Activated B cell treated with CpG ODN at 0.5 μM for 24 hours (primary cell): ENCODE data around the gene SMAD4. TPM values are rescaled to one million over a fixed set of nuclear protein-coding genes. Genes with fewer than 3 reads are reported as not detected.

ENCODE experiments used
- ATAC-seq: fragments of 200-7000 bp; cut with Tn5 transposase; one replicate; pipeline ENCODE4 v1.10.0; 2021; ENCODE audit warnings: low read depth, mild to moderate bottlenecking, moderate library complexity
- CTCF ChIA-PET: fragments of 350-600 bp; sonication (Branson Sonifier 250); formaldehyde crosslinking; loops from one replicate; lab custom pipeline; 2021; ENCODE audit warnings: antibody characterized with exemption; lab: Charles Lee
- POLR2A ChIA-PET: fragments of 350-600 bp; sonication (Branson Sonifier 250); formaldehyde crosslinking; loops from one replicate; lab custom pipeline; 2021; ENCODE audit warnings: antibody characterized with exemption; lab: Charles Lee
- DNase-seq: peaks from one replicate; pipeline ENCODE4 v3.0.0; 2022
- H3K27ac Mint-ChIP-seq: one replicate; pipeline ENCODE4 v1.8.0; 2020; ENCODE audit warnings: mixed read lengths
- H3K27me3 Mint-ChIP-seq: one replicate; pipeline ENCODE4 v1.8.0; 2021; ENCODE audit warnings: mixed read lengths
- H3K36me3 Mint-ChIP-seq: one replicate; pipeline ENCODE4 v1.8.0; 2021; ENCODE audit warnings: low read depth, mixed read lengths
- H3K4me1 Mint-ChIP-seq: one replicate; pipeline ENCODE4 v1.8.0; 2021; ENCODE audit warnings: mixed read lengths
- H3K4me3 Mint-ChIP-seq: one replicate; pipeline ENCODE4 v1.8.0; 2020; ENCODE audit warnings: mild to moderate bottlenecking, mixed read lengths
- H3K9me3 Mint-ChIP-seq: one replicate; pipeline ENCODE4 v1.8.0; 2020; ENCODE audit warnings: mixed read lengths
- intact Hi-C: fragments of 100-400 bp; cut with micrococcal nuclease; formaldehyde crosslinking; loops from one replicate; pipeline ENCODE4 v1.15.1; 2024
- total RNA-seq: library from RNA; stranded (reverse); gene quantifications from 2 replicates; pipeline ENCODE4 v1.2.3, GENCODE V29; 2022
- TF ChIP-seq, protein P1 (sequence below): fragments of 200-600 bp; IDR thresholded peaks from one replicate; pipeline ENCODE4 v1.8.0; 2022; ENCODE audit warnings: antibody characterized with exemption, mild to moderate bottlenecking

The SMAD4 gene
- total RNA-seq, 1 donor from 2014 or later, result 94.9 TPM

DNA sequence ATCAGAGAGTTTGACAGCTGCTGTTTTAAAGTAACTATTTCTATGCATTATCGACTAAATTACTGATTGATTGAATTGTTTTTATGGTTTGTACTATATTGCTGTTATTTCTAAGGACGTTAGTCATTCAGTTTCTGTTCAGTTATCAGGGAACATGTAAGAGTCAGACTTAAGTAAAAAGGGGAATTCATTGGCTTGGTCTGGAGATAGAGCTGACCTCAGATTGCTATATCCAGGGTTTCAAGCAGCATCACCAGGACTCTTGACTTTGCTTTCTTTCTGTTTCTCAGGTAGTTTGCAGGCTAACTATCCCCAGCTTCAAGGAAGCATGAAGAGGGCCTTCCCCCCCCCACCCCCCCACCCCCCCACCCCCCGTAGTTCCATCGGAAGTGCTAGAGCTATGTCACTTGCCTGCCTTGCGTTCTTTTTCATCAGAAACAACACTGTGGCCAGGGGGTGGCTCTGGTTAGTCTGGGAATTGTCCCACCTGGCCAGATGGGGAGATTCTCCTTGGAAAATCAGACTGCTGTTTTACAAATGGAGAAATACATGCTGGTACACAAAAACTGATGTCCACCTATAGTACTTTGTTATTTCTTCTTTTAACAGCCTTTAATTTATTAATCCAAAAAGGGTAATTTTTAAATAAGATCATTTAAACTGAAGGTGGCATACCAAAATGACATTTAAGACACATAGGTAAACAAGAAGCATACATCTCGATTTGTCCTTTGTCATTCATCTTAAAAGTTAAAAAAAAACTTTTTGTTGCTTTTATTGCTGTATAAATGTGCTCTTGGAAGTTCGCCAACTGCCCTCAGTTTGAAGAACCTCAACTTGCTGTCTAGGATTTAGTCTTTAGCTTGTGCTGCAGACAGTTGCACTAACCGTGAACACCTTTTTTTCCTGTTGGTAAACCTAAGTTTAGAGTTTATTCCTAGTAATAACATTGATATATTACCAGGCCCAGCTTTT lies 9.4 kb downstream of the SMAD4 start:
- Mint-ChIP-seq H3K9me3 (no peaks in the 10 kb centered on the region), H3K36me3 (peaks cover 10% of the 10 kb centered on the region), H3K27me3 (no peaks in the 10 kb centered on the region), H3K4me1 (peaks cover 83% of the 10 kb centered on the region), H3K4me3 (no peak overlapping the region), H3K27ac (peak overlapping the region; percentile 31)
- TF ChIP-seq, protein P1, sequence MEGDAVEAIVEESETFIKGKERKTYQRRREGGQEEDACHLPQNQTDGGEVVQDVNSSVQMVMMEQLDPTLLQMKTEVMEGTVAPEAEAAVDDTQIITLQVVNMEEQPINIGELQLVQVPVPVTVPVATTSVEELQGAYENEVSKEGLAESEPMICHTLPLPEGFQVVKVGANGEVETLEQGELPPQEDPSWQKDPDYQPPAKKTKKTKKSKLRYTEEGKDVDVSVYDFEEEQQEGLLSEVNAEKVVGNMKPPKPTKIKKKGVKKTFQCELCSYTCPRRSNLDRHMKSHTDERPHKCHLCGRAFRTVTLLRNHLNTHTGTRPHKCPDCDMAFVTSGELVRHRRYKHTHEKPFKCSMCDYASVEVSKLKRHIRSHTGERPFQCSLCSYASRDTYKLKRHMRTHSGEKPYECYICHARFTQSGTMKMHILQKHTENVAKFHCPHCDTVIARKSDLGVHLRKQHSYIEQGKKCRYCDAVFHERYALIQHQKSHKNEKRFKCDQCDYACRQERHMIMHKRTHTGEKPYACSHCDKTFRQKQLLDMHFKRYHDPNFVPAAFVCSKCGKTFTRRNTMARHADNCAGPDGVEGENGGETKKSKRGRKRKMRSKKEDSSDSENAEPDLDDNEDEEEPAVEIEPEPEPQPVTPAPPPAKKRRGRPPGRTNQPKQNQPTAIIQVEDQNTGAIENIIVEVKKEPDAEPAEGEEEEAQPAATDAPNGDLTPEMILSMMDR, result no peak
- DNase-seq (no peak), ATAC-seq (no peak)
- intact Hi-C loops, result no loop called here
- CTCF ChIA-PET, result interaction anchor here (0.8 to 2.3 kb wide), 2 partner anchors 12 to 219 kb away, joined by 3 to 12 read pairs; partner anchors contain the start of gene MRO
- POLR2A ChIA-PET, result interaction anchor here (0.7 to 3.4 kb wide), 4 partner anchors 9 to 1084 kb away, joined by 3 to 23 read pairs (median 5); partner anchors contain the start of genes ME2 and SMAD4

DNA sequence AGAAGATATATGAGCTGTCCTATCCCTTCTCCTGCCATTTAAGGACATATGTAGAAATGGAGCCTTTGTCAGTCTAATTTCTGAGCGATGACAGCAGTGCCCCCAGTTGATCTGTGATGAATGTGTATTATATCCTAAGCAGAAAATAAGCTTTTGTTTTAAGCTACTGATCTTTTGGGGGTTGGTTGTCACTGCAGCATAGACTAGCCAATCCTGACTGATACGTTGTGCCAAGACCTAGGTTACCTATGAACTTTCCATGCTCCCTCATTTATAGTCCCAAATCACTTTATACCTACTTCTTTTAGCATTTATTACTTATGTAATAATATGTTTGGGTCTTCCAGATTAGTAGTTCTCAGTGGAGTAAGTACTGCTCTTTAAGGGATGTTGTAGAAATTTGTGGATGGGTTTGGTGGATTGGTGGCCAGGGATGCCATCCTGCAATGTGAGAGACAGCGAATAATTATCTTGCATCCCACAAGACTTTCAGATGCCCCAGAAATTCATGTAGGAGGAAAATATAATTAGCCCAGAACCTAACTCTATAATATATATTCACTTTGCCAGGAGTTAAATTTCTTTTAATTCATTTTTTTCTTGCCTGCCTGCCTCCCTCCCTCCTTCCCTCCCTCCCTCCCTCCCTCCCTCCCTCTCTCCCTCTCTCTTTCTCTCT lies 11.8 kb downstream of the SMAD4 start:
- CTCF ChIA-PET, result no interaction called here
- no peak overlapping the region for H3K27ac Mint-ChIP-seq
- no peaks in the 10 kb centered on the region for H3K27me3 Mint-ChIP-seq
- ATAC-seq, result no peak
- peaks cover 79% of the 10 kb centered on the region for H3K4me1 Mint-ChIP-seq
- TF ChIP-seq, protein P1, result no peak
- no peak overlapping the region for H3K4me3 Mint-ChIP-seq
- no peak for DNase-seq
- POLR2A ChIA-PET, result interaction anchor here (1.7 kb wide), 1 partner anchor 74 kb away, joined by 4 read pairs; the partner anchor contains the start of gene ELAC1
- H3K9me3 Mint-ChIP-seq, result no peaks in the 10 kb centered on the region
- intact Hi-C loops, result no loop called here
- peaks cover 5% of the 10 kb centered on the region for H3K36me3 Mint-ChIP-seq

DNA sequence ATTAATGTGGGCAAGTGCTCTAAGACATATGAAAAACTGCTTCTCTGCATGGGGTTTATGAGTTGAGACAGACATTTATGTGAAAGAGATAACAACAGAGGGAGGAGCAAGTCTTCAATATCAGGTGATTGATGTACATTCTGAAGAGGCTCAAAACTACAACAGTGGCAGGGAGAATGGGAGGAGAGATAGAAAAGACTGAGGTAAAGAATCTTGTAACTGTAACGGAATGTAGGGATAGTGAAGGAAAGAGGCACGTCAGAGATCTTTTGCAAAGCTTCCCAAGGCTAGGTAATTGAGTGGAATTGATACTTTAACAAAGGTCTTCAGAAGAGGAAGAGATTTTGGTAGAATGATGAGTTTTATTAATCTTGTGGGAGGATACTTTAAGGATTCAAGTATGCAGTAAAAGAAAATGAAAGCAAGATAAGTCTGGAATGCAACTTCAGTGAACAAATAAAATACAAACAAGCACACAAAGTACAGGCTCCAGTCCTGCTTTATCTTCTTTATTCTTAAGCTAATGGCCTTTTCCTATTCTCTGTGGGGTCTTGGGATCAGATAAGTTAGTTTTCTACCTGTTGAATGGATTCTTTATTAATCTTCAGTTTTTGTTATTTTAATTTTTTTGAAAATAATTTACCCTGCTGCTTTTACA lies 15.0 kb downstream of the SMAD4 start:
- TF ChIP-seq, protein P1, result no peak
- Mint-ChIP-seq H3K36me3 (peaks cover 21% of the 10 kb centered on the region), H3K9me3 (no peaks in the 10 kb centered on the region), H3K27ac (no peak overlapping the region), H3K4me1 (peaks cover 51% of the 10 kb centered on the region), H3K4me3 (no peak overlapping the region), H3K27me3 (no peaks in the 10 kb centered on the region)
- CTCF ChIA-PET, result no interaction called here
- intact Hi-C loops, result no loop called here
- POLR2A ChIA-PET, result no interaction called here
- DNase-seq, result no peak
- no peak for ATAC-seq

DNA sequence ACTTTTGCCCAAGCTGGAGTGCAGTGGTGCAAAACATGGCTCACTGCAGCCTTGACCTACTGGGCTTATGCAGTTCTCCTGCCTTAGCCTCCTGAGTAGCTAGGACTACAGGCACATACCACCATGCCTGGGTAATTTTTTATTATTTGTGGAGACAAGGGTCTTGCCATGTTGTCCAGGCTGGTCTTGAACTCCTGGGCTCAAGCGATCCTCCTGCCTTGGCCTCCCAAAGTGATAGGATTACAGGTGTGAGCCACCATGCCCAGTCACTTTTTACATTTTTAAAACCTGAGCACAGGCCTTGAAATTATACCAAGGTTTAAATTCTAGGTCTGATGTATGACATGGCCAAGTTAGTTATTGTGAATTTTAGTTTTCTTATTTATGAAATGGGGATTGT lies 18.2 kb downstream of the SMAD4 start:
- Mint-ChIP-seq H3K27me3 (no peaks in the 10 kb centered on the region), H3K4me1 (peaks cover 37% of the 10 kb centered on the region), H3K27ac (no peak overlapping the region), H3K9me3 (no peaks in the 10 kb centered on the region), H3K4me3 (no peak overlapping the region), H3K36me3 (peaks cover 40% of the 10 kb centered on the region)
- ChIA-PET CTCF (no interaction called here), POLR2A (interaction anchor here (0.8 kb wide), 1 partner anchor 18 kb away, joined by 4 read pairs; the partner anchor contains the start of gene SMAD4)
- TF ChIP-seq, protein P1, result no peak
- ATAC-seq (no peak), DNase-seq (no peak)
- intact Hi-C loops, result no loop called here
